ENCODE results near the gene MAML1. TPM values are rescaled to one million over a fixed set of nuclear protein-coding genes. Genes with fewer than 3 reads are reported as not detected.
A peak's percentile ranks its signal among the peaks of the same experiment; 100 is the strongest.

MAML1 gene
- polyA plus RNA-seq, 3 donors from 2014 or later, result 0.59 to 8.5 (median 1.5) TPM

DNA sequence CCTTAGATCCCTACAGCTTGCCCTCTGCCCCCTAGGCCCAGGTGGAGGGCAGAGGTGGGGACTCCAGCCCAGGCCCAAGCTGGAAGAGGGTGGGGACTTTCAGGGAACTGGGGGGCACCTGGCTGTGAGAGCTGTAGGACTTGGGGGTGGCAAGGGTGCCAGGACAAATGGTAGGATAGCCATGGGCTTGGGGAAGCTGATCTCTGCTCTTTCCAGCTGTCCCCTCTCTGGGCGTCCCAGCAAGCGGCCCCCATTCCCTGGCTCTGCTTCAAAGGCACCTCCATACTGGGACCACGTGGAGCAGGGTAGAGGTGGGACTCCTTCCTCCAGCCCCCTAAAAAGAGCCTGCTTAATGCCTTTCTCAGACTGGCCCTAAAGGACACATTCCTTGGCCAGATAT is 61.5 kb downstream of the MAML1 start:
- Mint-ChIP-seq H3K4me1 (peaks cover 30 to 32% of the 10 kb centered on the region in 2 donors), H3K4me3 (peak overlapping the region; percentile 56 to 73 (median 65)), H3K27ac (peak overlapping the region; percentile 62 to 84 (median 74)), H3K9me3 (no peaks in the 10 kb centered on the region), H3K36me3 (peaks cover 3 to 5% (median 4%) of the 10 kb centered on the region in 3 donors), H3K27me3 (ENCODE audit: low read depth in 3 of 3) (peaks cover 8 to 13% (median 12%) of the 10 kb centered on the region in 3 donors)
- DNase-seq, result no peak

GRCh38 chr5:179794575-179794974 is 62.0 kb downstream of the MAML1 start:
- H3K4me3 Mint-ChIP-seq, result peak overlapping the region; percentile 51 to 73 (median 59)
- peaks cover 3 to 9% (median 4%) of the 10 kb centered on the region in 3 donors for H3K36me3 Mint-ChIP-seq
- peaks cover 30 to 32% of the 10 kb centered on the region in 2 donors for H3K4me1 Mint-ChIP-seq
- H3K9me3 Mint-ChIP-seq, result no peaks in the 10 kb centered on the region
- no peak for DNase-seq
- H3K27me3 Mint-ChIP-seq (ENCODE audit: low read depth in 3 of 3), result peaks cover 8 to 13% (median 13%) of the 10 kb centered on the region in 3 donors
- H3K27ac Mint-ChIP-seq, result peak overlapping the region in 1 of 6 donors; percentile 72

- Mint-ChIP-seq H3K9me3 (no peaks in the 10 kb centered on the region), H3K27me3 (ENCODE audit: low read depth in 3 of 3) (peaks cover 9 to 15% (median 14%) of the 10 kb centered on the region in 3 donors), H3K4me3 (peak overlapping the region; percentile 51 to 73 (median 59)), H3K4me1 (peaks cover 30 to 32% of the 10 kb centered on the region in 2 donors), H3K27ac (no peak overlapping the region), H3K36me3 (peaks cover 3 to 12% (median 4%) of the 10 kb centered on the region in 3 donors)
- no peak for DNase-seq
Measured at GRCh38 chr5:179795049-179795862, 62.6 kb downstream of the MAML1 start.

- DNase-seq, result peak; percentile 83 to 84 (median 83)
- peak overlapping the region; percentile 53 to 68 (median 64) for H3K4me3 Mint-ChIP-seq
- no peaks in the 10 kb centered on the region for H3K9me3 Mint-ChIP-seq
- peaks cover 30 to 32% of the 10 kb centered on the region in 2 donors for H3K4me1 Mint-ChIP-seq
- H3K27ac Mint-ChIP-seq, result peak overlapping the region in 3 of 6 donors; percentile 16 to 31 (median 28)
- peaks cover 3 to 12% (median 4%) of the 10 kb centered on the region in 3 donors for H3K36me3 Mint-ChIP-seq
- H3K27me3 Mint-ChIP-seq (ENCODE audit: low read depth in 3 of 3), result peaks cover 9 to 15% (median 14%) of the 10 kb centered on the region in 3 donors
Measured at GRCh38 chr5:179795863-179796833, 63.5 kb downstream of the MAML1 start.

- Mint-ChIP-seq H3K27ac (peak overlapping the region in 4 of 6 donors; percentile 16 to 57 (median 30)), H3K27me3 (ENCODE audit: low read depth in 3 of 3) (peaks cover 12 to 17% (median 17%) of the 10 kb centered on the region in 3 donors), H3K4me3 (peak overlapping the region; percentile 53 to 68 (median 64)), H3K4me1 (peaks cover 36% of the 10 kb centered on the region in 2 donors), H3K9me3 (no peaks in the 10 kb centered on the region), H3K36me3 (peaks cover 4 to 15% (median 7%) of the 10 kb centered on the region in 3 donors)
- DNase-seq, result no peak
Measured at GRCh38 chr5:179796877-179797608, 64.4 kb downstream of the MAML1 start.

- H3K27ac Mint-ChIP-seq, result peak overlapping the region in 1 of 6 donors; percentile 57
- H3K27me3 Mint-ChIP-seq (ENCODE audit: low read depth in 3 of 3), result peaks cover 11 to 17% (median 17%) of the 10 kb centered on the region in 3 donors
- no peaks in the 10 kb centered on the region for H3K9me3 Mint-ChIP-seq
- no peak for DNase-seq
- H3K4me3 Mint-ChIP-seq, result no peak overlapping the region
- H3K36me3 Mint-ChIP-seq, result peaks cover 4 to 15% (median 7%) of the 10 kb centered on the region in 3 donors
- H3K4me1 Mint-ChIP-seq, result peaks cover 35 to 37% of the 10 kb centered on the region in 2 donors
Measured at GRCh38 chr5:179797741-179798140, 65.1 kb downstream of the MAML1 start.

- Mint-ChIP-seq H3K4me3 (no peak overlapping the region), H3K9me3 (no peaks in the 10 kb centered on the region), H3K27ac (no peak overlapping the region), H3K36me3 (peaks cover 4 to 15% (median 7%) of the 10 kb centered on the region in 3 donors), H3K4me1 (peaks cover 33% of the 10 kb centered on the region in 2 donors), H3K27me3 (ENCODE audit: low read depth in 3 of 3) (peaks cover 11 to 16% (median 16%) of the 10 kb centered on the region in 3 donors)
- no peak for DNase-seq
Measured at GRCh38 chr5:179798144-179798770, 65.6 kb downstream of the MAML1 start.

DNA sequence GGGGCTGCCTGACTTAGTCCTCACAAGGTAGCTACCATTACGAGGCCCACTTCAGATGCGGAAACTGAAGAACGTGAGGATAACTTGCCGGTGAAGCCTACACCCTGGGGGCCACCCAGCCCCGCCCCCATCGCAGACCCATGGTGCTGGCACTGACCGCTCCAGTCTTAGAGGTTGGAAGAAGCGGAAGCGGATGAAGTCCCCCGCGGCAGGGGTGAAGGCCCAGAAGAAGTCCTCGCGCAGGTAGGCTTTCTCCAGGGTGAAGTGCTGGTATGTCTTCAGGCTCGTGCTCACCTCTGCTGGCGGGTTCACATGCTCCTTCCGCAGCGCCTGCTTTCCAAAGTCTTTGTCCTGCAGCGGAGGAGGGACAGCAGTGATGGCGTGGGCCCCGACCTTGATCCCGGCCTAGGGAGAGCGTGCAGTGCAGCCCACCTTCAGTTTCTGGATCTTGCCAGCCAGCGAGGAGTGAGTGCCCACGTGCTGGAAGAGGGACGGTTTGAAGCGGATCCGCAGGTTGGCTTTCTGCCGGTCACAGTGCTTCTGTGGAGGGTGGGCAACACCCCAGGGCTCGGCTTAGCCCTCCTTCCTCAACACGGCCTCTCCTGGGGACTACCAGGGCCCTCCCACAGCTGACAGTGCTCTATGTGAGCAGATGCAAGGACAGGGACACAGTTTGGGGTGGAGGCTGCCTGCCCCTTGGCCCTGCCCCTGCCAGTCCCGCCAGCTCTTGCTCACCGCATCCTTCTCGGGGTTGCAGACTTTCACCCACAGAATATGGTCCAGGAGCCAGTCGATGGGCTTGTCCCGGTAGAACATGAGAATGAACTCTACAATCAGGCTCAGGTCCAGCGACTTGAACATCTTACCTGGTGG is 66.4 kb downstream of the MAML1 start:
- Mint-ChIP-seq H3K27ac (peak overlapping the region in 2 of 6 donors; percentile 24 to 46), H3K4me1 (peaks cover 27 to 29% of the 10 kb centered on the region in 2 donors), H3K9me3 (no peaks in the 10 kb centered on the region), H3K27me3 (ENCODE audit: low read depth in 3 of 3) (peaks cover 8 to 14% (median 12%) of the 10 kb centered on the region in 3 donors), H3K36me3 (peaks cover 4 to 15% (median 7%) of the 10 kb centered on the region in 3 donors), H3K4me3 (no peak overlapping the region)
- DNase-seq, result no peak

DNA sequence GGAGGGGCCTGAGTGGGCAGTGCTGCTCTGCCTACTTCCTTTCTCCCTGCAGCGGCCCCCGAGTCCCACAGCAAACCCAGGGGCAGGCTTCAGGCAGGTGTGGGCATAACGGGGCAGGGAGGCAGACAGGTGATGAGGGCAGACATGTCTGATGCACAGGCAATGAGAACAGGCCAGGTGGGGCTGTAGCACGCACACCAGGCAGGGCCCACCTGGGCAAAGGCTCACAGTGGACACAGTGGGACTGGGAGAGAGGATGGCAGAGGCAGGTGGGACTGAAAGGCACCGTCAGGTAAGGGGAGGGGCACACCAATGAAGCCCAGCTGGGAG is 67.0 kb downstream of the MAML1 start:
- Mint-ChIP-seq H3K4me3 (no peak overlapping the region), H3K4me1 (peaks cover 25 to 27% of the 10 kb centered on the region in 2 donors), H3K27ac (peak overlapping the region in 2 of 6 donors; percentile 24 to 46), H3K9me3 (no peaks in the 10 kb centered on the region), H3K36me3 (peaks cover 4 to 15% (median 7%) of the 10 kb centered on the region in 3 donors), H3K27me3 (ENCODE audit: low read depth in 3 of 3) (peaks cover 8 to 15% (median 9%) of the 10 kb centered on the region in 3 donors)
- no peak for DNase-seq

GRCh38 chr5:179800071-179800695 is 67.6 kb downstream of the MAML1 start:
- Mint-ChIP-seq H3K4me1 (peaks cover 23 to 28% of the 10 kb centered on the region in 2 donors), H3K27me3 (ENCODE audit: low read depth in 3 of 3) (peaks cover 10 to 12% (median 11%) of the 10 kb centered on the region in 3 donors), H3K27ac (no peak overlapping the region), H3K9me3 (no peaks in the 10 kb centered on the region), H3K4me3 (no peak overlapping the region), H3K36me3 (peaks cover 4 to 15% (median 7%) of the 10 kb centered on the region in 3 donors)
- no peak for DNase-seq

- DNase-seq, result no peak
- Mint-ChIP-seq H3K9me3 (no peaks in the 10 kb centered on the region), H3K27ac (no peak overlapping the region), H3K36me3 (peaks cover 4 to 15% (median 7%) of the 10 kb centered on the region in 3 donors), H3K4me3 (no peak overlapping the region), H3K4me1 (peaks cover 25 to 30% of the 10 kb centered on the region in 2 donors), H3K27me3 (ENCODE audit: low read depth in 3 of 3) (peaks cover 9 to 12% (median 12%) of the 10 kb centered on the region in 3 donors)
Measured at GRCh38 chr5:179800696-179801201, 68.1 kb downstream of the MAML1 start.
